Measurements from ENCODE around the gene ZFYVE16. TPM values are rescaled to one million over a fixed set of nuclear protein-coding genes. Genes with fewer than 3 reads are reported as not detected.
"Not testable (repeated sequence)": the region's sequence is repeated elsewhere in the genome, so short reads cannot be mapped to it uniquely, and the experiment has no call there.

The ZFYVE16 gene
- 18.0 and 24.4 TPM in 2 replicates for total RNA-seq

GRCh38 chr5:80407735-80408483 lies at the start of gene ZFYVE16:
TSS of gene ZFYVE16 (plus strand) at chr5:80408064. CDS start at chr5:80434148, 26,084 bp downstream.
- DNase-seq (ENCODE audit: extremely low read depth, low read depth, low spot score) = peak; percentile 84

GRCh38 chr5:80360914-80361444 lies 46.9 kb upstream of the ZFYVE16 start:
- DNase-seq (ENCODE audit: extremely low read depth, low read depth, low spot score) = no peak

GRCh38 chr5:80364892-80365291 lies 43.0 kb upstream of the ZFYVE16 start:
- no peak for DNase-seq (ENCODE audit: extremely low read depth, low read depth, low spot score)

GRCh38 chr5:80368661-80369480 lies 39.0 kb upstream of the ZFYVE16 start:
- DNase-seq (ENCODE audit: extremely low read depth, low read depth, low spot score) = no peak

GRCh38 chr5:80369521-80369920 lies 38.3 kb upstream of the ZFYVE16 start:
- DNase-seq (ENCODE audit: extremely low read depth, low read depth, low spot score) = no peak

GRCh38 chr5:80370390-80370789 lies 37.5 kb upstream of the ZFYVE16 start:
- DNase-seq (ENCODE audit: extremely low read depth, low read depth, low spot score) = no peak

GRCh38 chr5:80372780-80373179 lies 35.1 kb upstream of the ZFYVE16 start:
- no peak for DNase-seq (ENCODE audit: extremely low read depth, low read depth, low spot score)

GRCh38 chr5:80374188-80374587 lies 33.7 kb upstream of the ZFYVE16 start:
- no peak for DNase-seq (ENCODE audit: extremely low read depth, low read depth, low spot score)

- no peak for DNase-seq (ENCODE audit: extremely low read depth, low read depth, low spot score)
These were observed 31.3 kb upstream of the ZFYVE16 start for GRCh38 chr5:80376557-80376956.

- no peak for DNase-seq (ENCODE audit: extremely low read depth, low read depth, low spot score)
These were observed 25.4 kb upstream of the ZFYVE16 start for GRCh38 chr5:80382488-80382887.

GRCh38 chr5:80387063-80387768 lies 20.6 kb upstream of the ZFYVE16 start:
- no peak for DNase-seq (ENCODE audit: extremely low read depth, low read depth, low spot score)

GRCh38 chr5:80389580-80389979 lies 18.3 kb upstream of the ZFYVE16 start:
- no peak for DNase-seq (ENCODE audit: extremely low read depth, low read depth, low spot score)

- not testable (repeated sequence) for DNase-seq (ENCODE audit: extremely low read depth, low read depth, low spot score)
These were observed 17.5 kb upstream of the ZFYVE16 start for GRCh38 chr5:80390413-80390812.

GRCh38 chr5:80391267-80391666 lies 16.6 kb upstream of the ZFYVE16 start:
- DNase-seq (ENCODE audit: extremely low read depth, low read depth, low spot score) = not testable (repeated sequence)

- DNase-seq (ENCODE audit: extremely low read depth, low read depth, low spot score) = no peak
These were observed 8.2 kb upstream of the ZFYVE16 start for GRCh38 chr5:80399526-80400239.

- DNase-seq (ENCODE audit: extremely low read depth, low read depth, low spot score) = not testable (repeated sequence)
These were observed 7.5 kb upstream of the ZFYVE16 start for GRCh38 chr5:80400368-80400767.

GRCh38 chr5:80403782-80404181 lies 4.1 kb upstream of the ZFYVE16 start:
- DNase-seq (ENCODE audit: extremely low read depth, low read depth, low spot score) = no peak

GRCh38 chr5:80406980-80407734 lies 707 bp upstream of the ZFYVE16 start:
- no peak for DNase-seq (ENCODE audit: extremely low read depth, low read depth, low spot score)

- no peak for DNase-seq (ENCODE audit: extremely low read depth, low read depth, low spot score)
These were observed 861 bp downstream of the ZFYVE16 start for GRCh38 chr5:80408484-80409366.
